ENCODE measurements around the gene PCCA.

Gene PCCA

DNA sequence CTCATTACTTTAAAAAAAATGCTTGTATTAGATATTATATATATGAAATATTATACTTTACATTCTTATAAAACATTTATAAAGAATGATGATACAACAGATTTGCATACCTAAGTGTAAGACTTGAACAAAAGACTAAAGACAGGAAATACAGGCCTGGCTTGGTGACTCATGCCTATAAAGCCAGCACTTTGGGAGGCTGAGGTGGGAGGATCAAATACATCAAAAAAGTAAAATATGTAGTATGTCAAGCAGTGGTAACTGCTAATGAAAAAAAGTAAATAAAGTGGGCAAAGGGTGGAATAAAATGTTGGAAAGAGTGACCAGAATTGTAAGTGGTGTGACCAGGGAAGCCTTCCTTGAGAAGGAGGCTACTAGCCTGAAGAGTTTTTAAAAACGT, 366.0 kb downstream of the PCCA start:
- TF ChIP-seq, protein P1, sequence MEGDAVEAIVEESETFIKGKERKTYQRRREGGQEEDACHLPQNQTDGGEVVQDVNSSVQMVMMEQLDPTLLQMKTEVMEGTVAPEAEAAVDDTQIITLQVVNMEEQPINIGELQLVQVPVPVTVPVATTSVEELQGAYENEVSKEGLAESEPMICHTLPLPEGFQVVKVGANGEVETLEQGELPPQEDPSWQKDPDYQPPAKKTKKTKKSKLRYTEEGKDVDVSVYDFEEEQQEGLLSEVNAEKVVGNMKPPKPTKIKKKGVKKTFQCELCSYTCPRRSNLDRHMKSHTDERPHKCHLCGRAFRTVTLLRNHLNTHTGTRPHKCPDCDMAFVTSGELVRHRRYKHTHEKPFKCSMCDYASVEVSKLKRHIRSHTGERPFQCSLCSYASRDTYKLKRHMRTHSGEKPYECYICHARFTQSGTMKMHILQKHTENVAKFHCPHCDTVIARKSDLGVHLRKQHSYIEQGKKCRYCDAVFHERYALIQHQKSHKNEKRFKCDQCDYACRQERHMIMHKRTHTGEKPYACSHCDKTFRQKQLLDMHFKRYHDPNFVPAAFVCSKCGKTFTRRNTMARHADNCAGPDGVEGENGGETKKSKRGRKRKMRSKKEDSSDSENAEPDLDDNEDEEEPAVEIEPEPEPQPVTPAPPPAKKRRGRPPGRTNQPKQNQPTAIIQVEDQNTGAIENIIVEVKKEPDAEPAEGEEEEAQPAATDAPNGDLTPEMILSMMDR (IDR thresholded peaks at IDR 0.05; ENCODE audit: low read depth, low read length, missing control alignments), result no peak
- H3K4me3 ChIP-seq (replicated peaks; ENCODE audit: low read depth, low read length), result no peak overlapping the region
- DNase-seq (ENCODE audit: extremely low read depth, low read depth), result peak; percentile 29

DNA sequence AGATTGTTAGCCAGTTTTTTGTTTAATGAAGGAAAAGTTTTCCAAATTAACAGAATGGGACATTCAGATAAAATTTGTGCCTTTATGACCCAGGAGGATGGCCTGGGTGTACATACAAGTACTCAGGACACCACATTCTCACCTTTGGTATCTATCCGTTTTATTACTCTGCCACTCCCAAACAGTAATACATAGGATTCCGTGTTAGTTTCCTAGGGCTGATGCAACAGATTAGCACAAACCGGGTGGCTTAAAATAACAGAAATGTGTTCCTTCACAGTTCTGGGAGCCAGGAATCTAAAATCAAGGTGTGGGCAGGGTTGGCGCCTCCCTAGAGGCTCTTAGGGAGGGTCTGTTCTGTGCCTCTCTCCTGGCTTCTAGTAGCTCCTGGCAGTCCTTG, 369.8 kb downstream of the PCCA start:
- H3K4me3 ChIP-seq (replicated peaks; ENCODE audit: low read depth, low read length), result no peak overlapping the region
- no peak for DNase-seq (ENCODE audit: extremely low read depth, low read depth)
- TF ChIP-seq, protein P1 (IDR thresholded peaks at IDR 0.05; ENCODE audit: low read depth, low read length, missing control alignments), result no peak

DNA sequence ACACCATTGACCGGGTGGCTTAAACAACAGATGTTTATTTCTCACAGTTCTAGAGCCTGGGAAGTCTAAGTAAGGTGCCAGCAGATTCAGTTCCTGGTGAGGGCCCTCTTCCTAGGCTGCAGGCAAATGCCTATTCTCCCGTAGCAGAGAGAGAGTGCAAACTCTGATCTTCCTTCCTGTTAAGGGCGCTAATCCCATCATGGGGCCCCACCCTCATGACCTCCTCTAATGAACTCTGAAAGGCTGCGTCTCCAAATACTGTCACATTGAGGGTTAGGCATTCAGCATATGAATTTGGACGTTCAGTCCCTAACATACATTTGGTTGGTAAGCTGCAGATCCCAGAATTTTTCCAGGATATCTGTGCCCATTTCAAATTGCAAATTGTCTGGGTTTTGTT, 370.9 kb downstream of the PCCA start:
- TF ChIP-seq, protein P1 (IDR thresholded peaks at IDR 0.05; ENCODE audit: low read depth, low read length, missing control alignments), result no peak

DNA sequence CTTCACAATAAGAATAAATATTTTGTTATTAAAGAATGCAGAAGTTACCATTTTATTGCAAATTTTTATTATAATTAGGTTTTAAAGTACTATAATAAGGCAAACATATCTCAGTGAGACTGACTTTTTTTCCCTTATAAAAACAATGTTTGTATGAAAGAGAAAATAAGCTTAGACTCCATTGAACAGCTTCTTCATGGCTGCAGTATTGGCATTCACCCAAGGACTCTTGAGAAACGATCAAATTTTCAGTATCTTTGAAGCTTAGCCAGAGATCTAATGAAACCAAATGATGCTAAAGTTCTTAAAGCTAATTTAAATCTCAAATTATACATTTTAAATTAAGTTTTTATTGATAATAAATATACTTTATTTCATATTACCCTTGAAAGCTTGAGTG, 371.4 kb downstream of the PCCA start:
- DNase-seq (ENCODE audit: extremely low read depth, low read depth), result no peak

More for the DNA sequence above, 370.9 kb downstream of the PCCA start:
- no peak for DNase-seq (ENCODE audit: extremely low read depth, low read depth)
- H3K4me3 ChIP-seq (replicated peaks; ENCODE audit: low read depth, low read length), result no peak overlapping the region

DNA sequence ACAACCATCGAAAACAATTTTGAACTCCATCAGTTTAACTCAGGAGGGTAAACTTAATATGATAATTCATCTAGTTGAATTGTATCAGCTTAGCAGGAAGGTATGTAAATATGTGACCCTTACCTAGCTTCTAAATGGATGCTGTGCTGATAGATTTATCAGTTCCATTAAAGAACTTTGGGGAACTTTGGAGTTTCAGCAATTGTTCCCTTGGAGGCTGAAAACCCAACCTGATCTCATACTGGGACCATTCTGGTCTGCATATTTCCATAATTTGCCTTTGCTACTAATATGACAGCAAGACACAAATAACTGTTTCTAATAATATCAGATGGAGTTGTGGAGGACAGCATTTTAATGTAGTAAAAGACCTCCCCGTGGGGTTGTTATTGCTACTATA, 371.9 kb downstream of the PCCA start:
- TF ChIP-seq, protein P1 (IDR thresholded peaks at IDR 0.05; ENCODE audit: low read depth, low read length, missing control alignments), result no peak
- no peak for DNase-seq (ENCODE audit: extremely low read depth, low read depth)
- no peak overlapping the region for H3K4me3 ChIP-seq (replicated peaks; ENCODE audit: low read depth, low read length)

More for the DNA sequence above, 371.4 kb downstream of the PCCA start:
- TF ChIP-seq, protein P1 (IDR thresholded peaks at IDR 0.05; ENCODE audit: low read depth, low read length, missing control alignments), result no peak
- no peak overlapping the region for H3K4me3 ChIP-seq (replicated peaks; ENCODE audit: low read depth, low read length)

DNA sequence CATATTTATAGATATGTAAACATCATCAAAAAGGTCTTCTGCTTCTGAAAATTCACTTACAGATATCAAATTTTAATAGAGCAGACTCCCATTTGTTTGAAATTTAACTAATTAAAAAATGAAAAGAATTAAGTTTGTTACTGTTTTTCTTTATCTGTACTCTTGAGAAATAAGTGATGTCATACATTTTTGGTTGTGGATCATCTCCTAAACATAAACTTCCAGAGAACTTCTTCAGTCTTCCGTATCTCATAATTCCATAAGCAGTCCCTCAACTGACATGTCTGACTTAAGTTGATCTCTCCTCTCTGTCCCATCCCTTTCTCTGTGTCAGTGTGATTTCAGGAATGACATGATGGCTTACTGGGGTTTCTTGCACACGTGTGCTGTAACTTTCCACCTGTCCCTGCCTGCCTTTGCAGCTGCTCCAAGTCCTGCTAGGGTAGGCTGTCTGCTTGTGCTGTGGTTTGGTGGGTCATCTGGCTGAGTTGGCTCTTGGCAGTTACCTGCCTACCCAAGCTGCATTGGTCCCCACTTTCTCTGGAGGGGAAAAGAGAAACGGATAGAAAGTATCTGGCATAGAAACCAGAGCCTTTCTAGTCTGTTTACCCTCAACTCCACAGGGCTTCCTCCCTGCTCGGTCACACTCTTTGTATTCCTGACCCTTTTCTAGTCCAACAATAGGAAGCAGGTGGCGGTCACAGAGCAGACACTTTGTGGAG, 372.6 kb downstream of the PCCA start:
- H3K4me3 ChIP-seq (replicated peaks; ENCODE audit: low read depth, low read length), result no peak overlapping the region
- TF ChIP-seq, protein P1 (IDR thresholded peaks at IDR 0.05; ENCODE audit: low read depth, low read length, missing control alignments), result no peak
- no peak for DNase-seq (ENCODE audit: extremely low read depth, low read depth)

DNA sequence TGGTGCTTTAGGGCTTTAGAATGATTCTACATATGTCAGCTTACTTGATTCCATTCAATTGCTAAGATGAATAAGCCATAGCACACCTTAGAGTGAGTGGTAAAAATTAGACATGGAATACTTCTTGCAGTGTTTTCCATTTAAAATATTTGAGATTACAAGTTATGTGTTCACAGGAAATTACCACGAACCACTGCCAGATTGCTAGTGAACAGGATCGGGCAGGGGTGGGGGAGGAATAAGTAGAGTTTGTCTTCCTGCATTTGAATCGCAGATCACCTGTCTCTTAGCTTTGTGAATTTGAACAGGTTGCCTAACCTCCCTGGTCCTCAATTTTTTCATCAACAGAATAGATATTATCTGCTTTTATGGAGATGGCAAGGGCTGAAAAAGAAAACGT, 375.1 kb downstream of the PCCA start:
- DNase-seq (ENCODE audit: extremely low read depth, low read depth), result no peak
- TF ChIP-seq, protein P1 (IDR thresholded peaks at IDR 0.05; ENCODE audit: low read depth, low read length, missing control alignments), result no peak
- H3K4me3 ChIP-seq (replicated peaks; ENCODE audit: low read depth, low read length), result no peak overlapping the region
